HCT116 (cell line): ENCODE data around the gene UTP11. TPM values are rescaled to one million over a fixed set of nuclear protein-coding genes. Genes with fewer than 3 reads are reported as not detected.

Source experiments
- ATAC-seq: fragments of 200-7000 bp; cut with Tn5 transposase; 2 replicates; pipeline ENCODE4 v1.9.1; 2020; ENCODE audit warnings: mild to moderate bottlenecking, moderate library complexity
- BruUV-seq: library from RNA; stranded (reverse); fragments of 400-500 nt; replicated peaks from 2 replicates; lab custom pipeline; 2021; lab: Mats Ljungman, UMichigan
- CTCF ChIA-PET: fragments of 300-600 bp; sonication (Branson Sonifier 250); formaldehyde crosslinking; loops from one replicate; lab custom pipeline; 2021; ENCODE audit warnings: antibody characterized with exemption; lab: Charles Lee
- POLR2A ChIA-PET: fragments of 300-600, 350-600 bp; sonication (Branson Sonifier 250); formaldehyde crosslinking; loops from one replicate; lab custom pipeline; 2021; ENCODE audit warnings: antibody characterized with exemption; lab: Charles Lee
- RAD21 ChIA-PET, 2 experiments: fragments of 300-600 bp; sonication (Branson Sonifier 250); formaldehyde crosslinking; loops; one replicate each; lab custom pipeline; 2023; ENCODE audit warnings: low total read pairs in 2 of 2; ENCODE audit not compliant: uncharacterized antibody in 2 of 2, unreplicated experiment in 2 of 2, low non-redundant PET in 1 of 2; lab: Charles Lee
- DNase-seq: peaks from one replicate; pipeline ENCODE4 v3.0.0-alpha.2; 2010; ENCODE audit warnings: low read depth, low spot score
- H2AFZ ChIP-seq: fragments of 200-600 bp; shearing (Covaris generic), sonication (generic); 2 replicates; pipeline ENCODE4 v1.6.1; 2017; ENCODE audit warnings: low read depth, mixed run types, mixed read lengths, antibody characterized with exemption, low read length; ENCODE audit not compliant: poor library complexity, severe bottlenecking
- H3K27ac ChIP-seq: 2 replicates; pipeline ENCODE4 v1.5.1; 2012; ENCODE audit warnings: low read depth, low read length
- H3K27me3 ChIP-seq: fragments of 200-600 bp; sonication (generic); 2 replicates; pipeline ENCODE4 v1.6.1; 2016; ENCODE audit warnings: mixed run types, low read length, mixed read lengths; ENCODE audit not compliant: insufficient read depth
- H3K36me3 ChIP-seq, 2 experiments: fragments of 200-500 bp in 1 of 2; fragments of 200-600 bp in 1 of 2; sonication (Bioruptor generic) in 1 of 2; sonication (generic) in 1 of 2; 2 replicates each; pipeline versions ENCODE4 v1.5.1 to v1.6.1; 2014 to 2016; ENCODE audit warnings: low read length in 2 of 2, inconsistent platforms in 1 of 2, mixed read lengths in 1 of 2, mixed run types in 1 of 2; ENCODE audit not compliant: insufficient read depth in 2 of 2, control insufficient read depth in 1 of 2
- H3K4me1 ChIP-seq, 2 experiments: fragments of 200-600 bp in 1 of 2; sonication (generic) in 1 of 2; 2 replicates each; pipeline versions ENCODE4 v1.5.1 to v1.6.1; 2012 to 2017; ENCODE audit warnings: low read length in 2 of 2, inconsistent platforms in 1 of 2, mild to moderate bottlenecking in 1 of 2, mixed read lengths in 1 of 2, mixed run types in 1 of 2, moderate library complexity in 1 of 2; ENCODE audit not compliant: insufficient read depth in 2 of 2, control insufficient read depth in 1 of 2
- H3K4me2 ChIP-seq: fragments of 200-600 bp; sonication (generic); 2 replicates; pipeline ENCODE4 v1.6.1; 2017; ENCODE audit warnings: mixed run types, low read length, mixed read lengths
- H3K4me3 ChIP-seq, 2 experiments: fragments of 200-600 bp in 1 of 2; sonication (generic) in 1 of 2; replicated peaks in 1 of 2; 2 replicates each; pipeline ENCODE4 v1.5.1; 2011 to 2016; ENCODE audit warnings: low read length in 2 of 2, control low read depth in 1 of 2, low read depth in 1 of 2, mild to moderate bottlenecking in 1 of 2, mixed read lengths in 1 of 2, mixed run types in 1 of 2
- H3K79me2 ChIP-seq: fragments of 200-600 bp; sonication (generic); 2 replicates; pipeline ENCODE4 v1.6.1; 2017; ENCODE audit warnings: mild to moderate bottlenecking, mixed run types, low read length, moderate library complexity, mixed read lengths; ENCODE audit not compliant: insufficient read depth
- H3K9ac ChIP-seq: fragments of 200-600 bp; sonication (generic); 2 replicates; pipeline ENCODE4 v1.6.1; 2016; ENCODE audit warnings: low read length, mixed read lengths
- H3K9me2 ChIP-seq: fragments of 200-600 bp; sonication (generic), shearing (Covaris generic); 2 replicates; pipeline ENCODE4 v1.6.1; 2017; ENCODE audit warnings: mixed run types, mild to moderate bottlenecking, moderate library complexity; ENCODE audit not compliant: insufficient read depth
- H3K9me3 ChIP-seq, 2 experiments: fragments of 200-500 bp in 1 of 2; fragments of 200-600 bp in 1 of 2; sonication (Bioruptor generic) in 1 of 2; sonication (generic) in 1 of 2; 2 replicates each; pipeline ENCODE4 v1.6.1; 2014 to 2017; ENCODE audit warnings: low read length in 2 of 2, mixed read lengths in 2 of 2, inconsistent platforms in 1 of 2, low read depth in 1 of 2, mild to moderate bottlenecking in 1 of 2, mixed run types in 1 of 2, moderate library complexity in 1 of 2; ENCODE audit not compliant: control insufficient read depth in 1 of 2, insufficient read depth in 1 of 2
- H4K20me1 ChIP-seq: fragments of 200-600 bp; sonication (generic), shearing (Covaris generic); 2 replicates; pipeline ENCODE4 v1.6.1; 2017; ENCODE audit warnings: mixed run types, mild to moderate bottlenecking, moderate library complexity; ENCODE audit not compliant: insufficient read depth
- ATF3 ChIP-seq: IDR thresholded peaks from 2 replicates; pipeline ENCODE4 v1.6.1; 2012
- CBX3 ChIP-seq: IDR thresholded peaks from 2 replicates; pipeline ENCODE4 v1.6.1; 2012; ENCODE audit warnings: low read depth
- CEBPB ChIP-seq: IDR thresholded peaks from 2 replicates; pipeline ENCODE4 v1.6.1; 2012; ENCODE audit warnings: low read depth
- ELF1 ChIP-seq: IDR thresholded peaks from 2 replicates; pipeline ENCODE4 v1.6.1; 2012; ENCODE audit warnings: low read depth, borderline replicate concordance
- EZH2 ChIP-seq: fragments of 200-600 bp; sonication (generic); IDR thresholded peaks from 2 replicates; pipeline ENCODE4 v1.6.1; 2017; ENCODE audit warnings: antibody characterized with exemption, mixed run types
- EZH2phosphoT487 ChIP-seq: fragments of 200-600 bp; IDR thresholded peaks from 2 replicates; pipeline ENCODE4 v1.6.1; 2018; ENCODE audit warnings: antibody characterized with exemption, borderline replicate concordance
- FOSL1 ChIP-seq: IDR thresholded peaks from 2 replicates; pipeline ENCODE4 v1.6.1; 2012; ENCODE audit warnings: low read depth
- JUND ChIP-seq: IDR thresholded peaks from 2 replicates; pipeline ENCODE4 v1.6.1; 2012
- MAX ChIP-seq: IDR thresholded peaks from 2 replicates; pipeline ENCODE4 v1.6.1; 2012
- POLR2A ChIP-seq: IDR thresholded peaks from 2 replicates; pipeline ENCODE4 v1.7.0; 2011; ENCODE audit warnings: borderline replicate concordance; ENCODE audit not compliant: insufficient read depth, insufficient read length; ENCODE audit errors: extremely low read depth
- POLR2AphosphoS5 ChIP-seq: IDR thresholded peaks from 2 replicates; pipeline ENCODE4 v1.6.1; 2011; ENCODE audit warnings: mild to moderate bottlenecking, low read depth, low read length, moderate library complexity
- RAD21 ChIP-seq: IDR thresholded peaks from 2 replicates; pipeline ENCODE4 v1.6.1; 2012; ENCODE audit warnings: low read depth, mild to moderate bottlenecking
- REST ChIP-seq: IDR thresholded peaks from 2 replicates; pipeline ENCODE4 v1.6.1; 2012; ENCODE audit warnings: low read depth
- SIN3A ChIP-seq: IDR thresholded peaks from 2 replicates; pipeline ENCODE4 v1.6.1; 2012; ENCODE audit warnings: low read depth
- SP1 ChIP-seq: IDR thresholded peaks from 2 replicates; pipeline ENCODE4 v1.6.1; 2012; ENCODE audit warnings: low read depth
- TCF7L2 ChIP-seq: IDR thresholded peaks from 2 replicates; pipeline ENCODE4 v1.7.0; 2011; ENCODE audit warnings: borderline replicate concordance, inconsistent platforms; ENCODE audit not compliant: insufficient read depth, insufficient read length; ENCODE audit errors: extremely low read depth
- ZBTB33 ChIP-seq: IDR thresholded peaks from 2 replicates; pipeline ENCODE4 v1.6.1; 2011; ENCODE audit warnings: mild to moderate bottlenecking, low read length, moderate library complexity; ENCODE audit not compliant: insufficient replicate concordance; ENCODE audit errors: extremely low read depth
- ZNF274 ChIP-seq: fragments of 200-500 bp; sonication (Bioruptor generic); IDR thresholded peaks from 2 replicates; pipeline ENCODE4 v1.6.1; 2014; ENCODE audit warnings: mild to moderate bottlenecking, low read depth, low read length, inconsistent platforms
- intact Hi-C: fragments of 100-400 bp; cut with micrococcal nuclease; formaldehyde crosslinking; loops from 2 replicates; pipeline ENCODE4 v1.10.0; 2022
- total RNA-seq: library from RNA; stranded (reverse); gene quantifications from one replicate; pipeline ENCODE4 v1.2.1, GENCODE V29; 2021; ENCODE audit not compliant: unreplicated experiment

Gene UTP11
- total RNA-seq, 1 experiment from 2014 or later: 47.5 TPM

GRCh38 chr1:37998913-37999429 lies 13.6 kb upstream of the UTP11 start:
- RAD21 ChIA-PET: no interaction called here

More at GRCh38 chr1:37998913-37999429, 13.6 kb upstream of the UTP11 start:
- Histone ChIP-seq H3K79me2 (peaks cover 44% of the 10 kb centered on the region), H3K9ac (peak overlapping the region; percentile 60), H3K4me3 (peak overlapping the region in 1 of 2 experiments; percentile 45; a peak in 2 of 4 replicates), H3K36me3 (peaks cover 16 to 18% of the 10 kb centered on the region in 2 experiments; a peak in 3 of 4 replicates), H3K27ac (peak overlapping the region; percentile 83), H3K9me2 (no peaks in the 10 kb centered on the region), H2AFZ (no peak overlapping the region), H3K27me3 (no peaks in the 10 kb centered on the region), H3K9me3 (no peaks in the 10 kb centered on the region), H3K4me1 (peaks cover 39 to 53% of the 10 kb centered on the region in 2 experiments), H3K4me2 (peak overlapping the region; percentile 87), H4K20me1 (no peaks in the 10 kb centered on the region)
- no peak for DNase-seq
- ChIA-PET POLR2A (no interaction called here), CTCF (no interaction called here)
- intact Hi-C loops: no loop called here
- ATAC-seq: no peak
- TF ChIP-seq ZNF274 (no peak), SP1 (no peak), ZBTB33 (no peak), MAX (no peak), JUND (no peak), POLR2AphosphoS5 (no peak), CBX3 (no peak), FOSL1 (no peak), EZH2phosphoT487 (no peak), EZH2 (no peak), ATF3 (no peak), SIN3A (no peak), ELF1 (no peak), POLR2A (no peak), REST (no peak), TCF7L2 (no peak), CEBPB (no peak), RAD21 (no peak)
- BruUV-seq: no TSS peak
